Measurements from ENCODE around the gene RAB11B.

Gene RAB11B

DNA sequence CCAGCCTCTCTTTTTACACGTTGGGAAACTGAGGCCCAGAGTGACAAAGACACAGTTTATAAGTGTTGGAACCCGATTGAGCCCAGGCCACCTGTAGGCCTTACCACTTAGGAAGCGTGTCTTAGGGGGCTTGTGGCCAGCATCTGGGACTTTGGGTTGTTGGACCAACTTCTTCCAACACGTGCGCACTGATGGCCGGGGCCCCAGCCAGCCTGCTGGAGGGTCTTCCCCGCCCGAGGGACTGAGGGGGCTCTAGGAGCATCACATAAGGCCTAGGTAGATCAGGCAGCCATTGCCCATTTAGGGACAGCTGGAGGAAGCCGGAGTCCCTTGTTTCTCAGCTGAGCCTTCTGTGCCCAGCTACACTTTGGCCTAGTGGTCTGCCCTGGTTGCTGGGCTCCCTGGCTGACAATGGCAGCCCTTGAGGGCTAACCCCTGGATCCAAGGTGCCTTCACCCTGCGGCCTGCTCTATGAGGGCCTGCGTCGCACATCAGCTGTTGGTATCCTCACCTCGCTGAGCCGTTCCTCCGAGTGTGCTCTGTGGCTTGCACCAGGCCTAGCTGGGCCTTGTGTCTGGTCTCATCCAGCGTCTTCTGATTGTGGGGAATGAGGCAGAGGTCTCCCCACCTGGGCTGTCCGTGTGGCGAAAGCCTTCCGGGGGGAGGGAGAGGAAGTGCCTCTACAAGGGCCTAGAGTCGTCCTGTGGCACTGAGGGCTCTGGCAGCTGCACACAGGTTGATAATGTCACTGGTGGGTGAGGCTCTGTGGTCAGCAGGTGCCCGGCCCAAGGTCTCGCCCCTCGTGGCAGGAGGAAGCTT is 1.2 kb downstream of the RAB11B start:
- no peak for DNase-seq
- Histone ChIP-seq H3K9me3 (ENCODE audit: severe bottlenecking) (no peaks in the 10 kb centered on the region), H3K27me3 (ENCODE audit: insufficient read depth, low read depth, severe bottlenecking) (no peaks in the 10 kb centered on the region), H3K27ac (no peak overlapping the region), H3K36me3 (peaks cover 20% of the 10 kb centered on the region), H3K4me3 (ENCODE audit: low read depth, low read length) (no peak overlapping the region)
- TF ChIP-seq, protein P1, sequence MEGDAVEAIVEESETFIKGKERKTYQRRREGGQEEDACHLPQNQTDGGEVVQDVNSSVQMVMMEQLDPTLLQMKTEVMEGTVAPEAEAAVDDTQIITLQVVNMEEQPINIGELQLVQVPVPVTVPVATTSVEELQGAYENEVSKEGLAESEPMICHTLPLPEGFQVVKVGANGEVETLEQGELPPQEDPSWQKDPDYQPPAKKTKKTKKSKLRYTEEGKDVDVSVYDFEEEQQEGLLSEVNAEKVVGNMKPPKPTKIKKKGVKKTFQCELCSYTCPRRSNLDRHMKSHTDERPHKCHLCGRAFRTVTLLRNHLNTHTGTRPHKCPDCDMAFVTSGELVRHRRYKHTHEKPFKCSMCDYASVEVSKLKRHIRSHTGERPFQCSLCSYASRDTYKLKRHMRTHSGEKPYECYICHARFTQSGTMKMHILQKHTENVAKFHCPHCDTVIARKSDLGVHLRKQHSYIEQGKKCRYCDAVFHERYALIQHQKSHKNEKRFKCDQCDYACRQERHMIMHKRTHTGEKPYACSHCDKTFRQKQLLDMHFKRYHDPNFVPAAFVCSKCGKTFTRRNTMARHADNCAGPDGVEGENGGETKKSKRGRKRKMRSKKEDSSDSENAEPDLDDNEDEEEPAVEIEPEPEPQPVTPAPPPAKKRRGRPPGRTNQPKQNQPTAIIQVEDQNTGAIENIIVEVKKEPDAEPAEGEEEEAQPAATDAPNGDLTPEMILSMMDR (IDR thresholded peaks at IDR 0.05; ENCODE audit: low read depth, low read length), result no peak

DNA sequence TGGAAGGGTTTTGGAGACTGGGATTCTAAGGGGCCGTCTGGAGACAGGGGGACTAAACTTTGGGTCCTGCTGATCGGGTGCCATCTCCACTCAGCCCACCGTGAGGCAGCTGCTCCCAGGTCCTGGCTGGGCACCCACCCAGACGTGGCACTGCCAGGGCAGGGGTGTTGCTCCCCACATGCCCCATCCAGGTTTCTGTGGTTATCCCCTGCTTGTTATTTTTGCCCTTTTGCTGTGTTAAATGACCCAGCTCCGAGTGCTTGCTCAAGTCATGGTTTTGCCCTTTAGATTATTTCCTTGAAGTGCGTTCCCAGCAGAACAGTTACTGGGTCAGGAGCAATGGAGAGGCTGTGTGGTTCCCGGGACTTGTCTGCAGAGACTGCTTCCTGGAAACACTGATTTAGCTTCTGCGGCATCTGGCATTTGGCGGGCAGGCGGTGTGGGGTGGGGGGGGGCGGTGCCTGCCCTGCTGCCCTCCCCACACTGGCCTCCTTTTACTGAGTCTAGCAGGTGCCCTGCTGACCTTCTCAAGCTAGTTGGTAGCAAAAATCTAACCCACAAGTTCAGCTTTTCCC is 1.9 kb downstream of the RAB11B start:
- DNase-seq, result no peak
- no peaks in the 10 kb centered on the region for H3K9me3 ChIP-seq (ENCODE audit: severe bottlenecking)
- H3K27me3 ChIP-seq (ENCODE audit: insufficient read depth, low read depth, severe bottlenecking), result no peaks in the 10 kb centered on the region
- TF ChIP-seq, protein P1 (IDR thresholded peaks at IDR 0.05; ENCODE audit: low read depth, low read length), result no peak
- no peak overlapping the region for H3K4me3 ChIP-seq (ENCODE audit: low read depth, low read length)
- peaks cover 17% of the 10 kb centered on the region for H3K36me3 ChIP-seq
- H3K27ac ChIP-seq, result no peak overlapping the region

DNA sequence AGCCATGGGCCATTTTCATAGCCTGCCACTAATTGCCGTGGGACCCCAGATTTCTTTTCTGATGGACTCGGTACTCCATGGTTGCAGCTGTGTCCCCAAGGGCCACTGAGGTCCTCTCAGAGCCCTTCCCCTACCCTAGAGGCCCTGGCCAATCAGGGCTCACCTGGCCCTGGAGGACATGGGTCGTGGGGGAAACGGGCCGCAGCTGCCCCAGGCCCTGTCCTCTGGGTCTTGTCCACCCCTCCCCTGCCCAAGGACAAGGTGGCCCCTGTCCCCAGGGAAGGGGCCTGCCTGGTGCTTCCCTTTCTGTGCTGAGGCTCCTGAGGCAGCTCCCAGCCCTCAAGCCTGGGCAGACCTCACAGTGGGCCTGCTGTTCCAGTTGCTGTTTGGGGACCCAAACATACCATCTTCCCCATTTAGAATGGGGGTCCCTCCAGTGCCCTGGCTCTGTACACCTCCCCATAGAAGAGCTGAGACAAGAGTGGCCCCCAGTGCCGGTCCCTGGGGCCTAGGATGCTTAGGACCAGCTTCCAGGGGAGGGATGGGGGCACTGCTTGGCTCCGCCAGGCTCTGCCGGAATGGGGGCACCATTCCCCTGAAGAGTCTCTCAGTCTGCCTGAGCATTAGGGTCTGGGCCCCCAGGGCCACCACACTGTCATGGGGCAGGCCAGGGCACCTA is 3.2 kb downstream of the RAB11B start:
- no peak overlapping the region for H3K27ac ChIP-seq
- DNase-seq, result no peak
- no peaks in the 10 kb centered on the region for H3K9me3 ChIP-seq (ENCODE audit: severe bottlenecking)
- H3K27me3 ChIP-seq (ENCODE audit: insufficient read depth, low read depth, severe bottlenecking), result no peaks in the 10 kb centered on the region
- H3K36me3 ChIP-seq, result peaks cover 22% of the 10 kb centered on the region
- TF ChIP-seq, protein P1 (IDR thresholded peaks at IDR 0.05; ENCODE audit: low read depth, low read length), result no peak
- H3K4me3 ChIP-seq (ENCODE audit: low read depth, low read length), result no peak overlapping the region

DNA sequence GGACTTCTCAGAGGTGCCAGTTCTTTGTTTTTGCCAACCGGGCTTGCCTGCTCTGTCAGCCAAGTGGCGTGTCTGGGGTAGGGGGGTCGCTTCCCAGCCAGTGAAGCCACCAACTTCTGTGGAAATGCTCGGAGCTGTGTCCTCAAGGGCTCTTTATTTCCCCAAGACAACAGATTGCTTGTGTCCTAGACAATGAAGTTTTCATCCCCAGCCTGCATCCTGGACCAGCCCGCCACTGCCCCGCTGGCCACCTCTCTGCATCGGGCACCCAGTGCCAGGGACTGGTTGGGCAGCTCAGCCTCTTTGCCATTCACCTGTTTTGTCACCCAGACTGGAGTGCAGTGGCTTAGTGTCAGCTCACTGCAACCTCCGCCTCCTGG is 3.7 kb downstream of the RAB11B start:
- Histone ChIP-seq H3K27me3 (ENCODE audit: insufficient read depth, low read depth, severe bottlenecking) (no peaks in the 10 kb centered on the region), H3K4me3 (ENCODE audit: low read depth, low read length) (no peak overlapping the region), H3K36me3 (peaks cover 22% of the 10 kb centered on the region), H3K27ac (no peak overlapping the region), H3K9me3 (ENCODE audit: severe bottlenecking) (no peaks in the 10 kb centered on the region)
- TF ChIP-seq, protein P1 (IDR thresholded peaks at IDR 0.05; ENCODE audit: low read depth, low read length), result no peak
- DNase-seq, result no peak

DNA sequence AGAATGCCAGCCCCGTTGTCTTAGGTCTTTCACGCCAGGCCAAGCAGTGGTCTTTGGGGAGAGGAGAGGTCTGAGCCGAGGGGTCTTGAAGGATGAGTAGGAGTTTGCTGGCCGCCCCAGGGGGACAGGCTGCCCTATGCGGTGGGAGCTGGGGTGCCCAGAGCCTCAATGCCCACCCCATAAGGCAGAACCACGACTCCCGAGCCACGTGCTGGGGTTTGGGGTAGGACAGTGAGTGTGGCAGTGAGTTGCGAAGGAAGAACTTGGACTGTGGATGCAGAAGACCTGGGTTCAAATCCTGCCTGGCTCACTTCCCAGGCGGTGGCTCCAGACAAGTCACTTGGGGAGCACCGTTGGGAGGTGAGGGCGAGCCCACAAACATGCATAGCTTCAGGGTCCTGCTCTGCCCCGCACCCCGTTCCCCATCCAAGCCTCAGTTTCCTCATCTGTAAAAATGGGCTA is 5.5 kb downstream of the RAB11B start:
- Histone ChIP-seq H3K4me3 (ENCODE audit: low read depth, low read length) (no peak overlapping the region), H3K9me3 (ENCODE audit: severe bottlenecking) (no peaks in the 10 kb centered on the region), H3K27ac (no peak overlapping the region), H3K27me3 (ENCODE audit: insufficient read depth, low read depth, severe bottlenecking) (no peaks in the 10 kb centered on the region), H3K36me3 (peaks cover 30% of the 10 kb centered on the region)
- TF ChIP-seq, protein P1 (IDR thresholded peaks at IDR 0.05; ENCODE audit: low read depth, low read length), result no peak
- DNase-seq, result no peak

Measured in WERI-Rb-1 (cell line).